Measurements from ENCODE around the gene PLCXD1.

DNA sequence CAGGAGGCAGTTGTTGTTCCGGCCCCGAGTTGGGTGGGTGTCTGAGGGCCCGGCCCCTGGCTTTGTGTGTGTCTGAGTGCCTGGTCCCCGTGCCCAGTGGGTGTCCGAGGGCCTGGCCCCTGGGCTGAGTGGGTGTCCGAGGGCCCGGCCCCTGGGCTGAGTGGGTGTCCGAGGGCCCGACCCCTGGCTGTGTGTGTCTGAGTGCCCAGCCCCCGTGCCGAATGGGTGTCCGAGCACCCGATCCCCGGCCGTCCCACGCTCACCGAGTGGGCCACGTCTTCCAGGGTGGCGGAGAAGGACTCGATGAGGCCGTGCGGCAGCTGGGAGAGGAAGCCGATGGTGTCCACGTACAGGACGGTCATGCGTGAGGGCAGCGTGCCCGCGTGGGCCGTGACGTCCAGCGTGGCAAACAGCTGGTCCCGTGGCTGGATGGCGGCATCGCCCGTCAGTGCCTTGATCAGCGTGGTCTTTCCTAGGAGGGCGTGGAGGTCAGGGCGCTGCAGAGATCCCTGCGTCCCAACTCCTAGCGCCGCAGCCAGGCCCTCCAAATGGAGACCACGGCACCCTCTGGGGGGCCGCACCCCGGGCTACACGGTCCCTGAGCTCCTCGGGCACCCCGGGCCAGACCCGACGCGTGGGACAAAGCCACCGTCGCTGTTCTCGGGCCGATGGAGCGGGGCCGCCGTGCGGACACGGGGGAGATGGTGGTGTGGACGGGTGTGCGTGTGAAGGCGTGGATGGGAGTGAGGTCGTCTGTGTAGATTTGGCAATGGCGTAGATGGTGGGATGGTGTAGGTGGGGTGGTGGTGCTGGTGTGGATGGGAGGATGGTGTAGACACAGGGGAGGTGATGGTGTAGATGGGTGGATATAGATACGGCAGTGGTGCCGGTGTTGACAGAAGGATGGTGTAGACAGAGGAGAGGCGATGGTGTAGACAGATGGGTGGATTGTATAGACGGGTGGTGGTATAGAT, 30.3 kb downstream of the PLCXD1 start:
- TF ChIP-seq, protein P1, sequence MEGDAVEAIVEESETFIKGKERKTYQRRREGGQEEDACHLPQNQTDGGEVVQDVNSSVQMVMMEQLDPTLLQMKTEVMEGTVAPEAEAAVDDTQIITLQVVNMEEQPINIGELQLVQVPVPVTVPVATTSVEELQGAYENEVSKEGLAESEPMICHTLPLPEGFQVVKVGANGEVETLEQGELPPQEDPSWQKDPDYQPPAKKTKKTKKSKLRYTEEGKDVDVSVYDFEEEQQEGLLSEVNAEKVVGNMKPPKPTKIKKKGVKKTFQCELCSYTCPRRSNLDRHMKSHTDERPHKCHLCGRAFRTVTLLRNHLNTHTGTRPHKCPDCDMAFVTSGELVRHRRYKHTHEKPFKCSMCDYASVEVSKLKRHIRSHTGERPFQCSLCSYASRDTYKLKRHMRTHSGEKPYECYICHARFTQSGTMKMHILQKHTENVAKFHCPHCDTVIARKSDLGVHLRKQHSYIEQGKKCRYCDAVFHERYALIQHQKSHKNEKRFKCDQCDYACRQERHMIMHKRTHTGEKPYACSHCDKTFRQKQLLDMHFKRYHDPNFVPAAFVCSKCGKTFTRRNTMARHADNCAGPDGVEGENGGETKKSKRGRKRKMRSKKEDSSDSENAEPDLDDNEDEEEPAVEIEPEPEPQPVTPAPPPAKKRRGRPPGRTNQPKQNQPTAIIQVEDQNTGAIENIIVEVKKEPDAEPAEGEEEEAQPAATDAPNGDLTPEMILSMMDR (conservative IDR thresholded peaks at IDR 0.05 in 1 of 2, IDR thresholded peaks at IDR 0.05 in 1 of 2; ENCODE audit: extremely low read depth in 1 of 2, insufficient read depth in 1 of 2, low read depth in 1 of 2, low read length in 2 of 2): no peak
- TF ChIP-seq EZH2 (IDR thresholded peaks at IDR 0.05; ENCODE audit: borderline replicate concordance, low read length): no peak
